Measurements from ENCODE around the gene SYTL3. TPM values are rescaled to one million over a fixed set of nuclear protein-coding genes. Genes with fewer than 3 reads are reported as not detected.
"Not testable (repeated sequence)": the region's sequence is repeated elsewhere in the genome, so short reads cannot be mapped to it uniquely, and the experiment has no call there.

Gene SYTL3
- total RNA-seq, 2 donors from 2014 or later = 9.9 to 12.1 TPM

- Histone ChIP-seq H3K4me1 (replicated peaks) (no peaks in the 10 kb centered on the region), H3K4me3 (no peak overlapping the region), H3K36me3 (peaks cover 5 to 9% of the 10 kb centered on the region in 2 donors), H3K9me3 (no peaks in the 10 kb centered on the region), H3K27ac (no peak overlapping the region), H3K27me3 (replicated peaks; ENCODE audit: insufficient read depth) (no peaks in the 10 kb centered on the region)
- 88% methylated on average over 11 of the region's 11 CpGs for WGBS
- TF ChIP-seq CTCF (IDR thresholded peaks at IDR 0.05) = no peak
- no peak for TF ChIP-seq POLR2A (IDR thresholded peaks at IDR 0.05)
- DNase-seq (ENCODE audit: low spot score) = no peak
- intact Hi-C loops (cut with DNase I) = no loop called here
Measured at GRCh38 chr6:158789115-158789917, 139.5 kb downstream of the SYTL3 start.

- Histone ChIP-seq H3K4me1 (replicated peaks) (no peaks in the 10 kb centered on the region), H3K36me3 (no peaks in the 10 kb centered on the region), H3K27ac (peak overlapping the region in 1 of 2 donors; percentile 7), H3K4me3 (no peak overlapping the region), H3K27me3 (replicated peaks; ENCODE audit: insufficient read depth) (no peaks in the 10 kb centered on the region), H3K9me3 (no peaks in the 10 kb centered on the region)
- DNase-seq (ENCODE audit: low spot score) = no peak
- WGBS = 66% methylated on average over 7 of the region's 7 CpGs
- no peak for TF ChIP-seq POLR2AphosphoS5 (IDR thresholded peaks at IDR 0.05)
- no peak for TF ChIP-seq POLR2A (IDR thresholded peaks at IDR 0.05)
- no peak for TF ChIP-seq CTCF (IDR thresholded peaks at IDR 0.05)
- intact Hi-C loops (cut with DNase I) = loop anchor here (10.0 kb wide), 1 partner anchor 183 kb away; no protein-coding TSS in a partner anchor
Measured at GRCh38 chr6:158791274-158791855, 141.5 kb downstream of the SYTL3 start.

DNA sequence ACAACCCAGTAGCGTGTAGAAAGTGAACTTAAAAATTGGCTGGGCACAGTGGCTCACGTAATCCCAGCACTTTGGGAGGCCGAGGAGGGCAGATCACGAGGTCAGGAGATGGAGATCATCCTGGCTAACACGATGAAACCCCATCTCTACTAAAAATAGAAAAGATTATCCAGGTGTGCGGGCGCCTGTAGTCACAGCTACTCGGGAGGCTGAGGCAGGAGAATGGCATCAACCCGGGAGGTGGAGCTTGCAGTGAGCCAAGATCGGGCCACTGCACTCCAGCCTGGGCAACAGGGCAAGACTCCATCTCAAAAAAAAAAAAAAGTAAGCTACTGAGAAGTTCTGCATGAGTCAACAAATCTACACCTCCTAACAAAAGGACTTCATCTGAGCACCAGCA, 142.7 kb downstream of the SYTL3 start:
- H3K9me3 ChIP-seq; H3K4me3 ChIP-seq; DNase-seq (ENCODE audit: low spot score); H3K27me3 ChIP-seq (replicated peaks; ENCODE audit: insufficient read depth); H3K4me1 ChIP-seq (replicated peaks); H3K36me3 ChIP-seq; H3K27ac ChIP-seq: not testable (repeated sequence)
- intact Hi-C loops (cut with DNase I) = loop anchor here (10.0 kb wide), 1 partner anchor 182 kb away; no protein-coding TSS in a partner anchor
- WGBS = 86% methylated on average over 10 of the region's 10 CpGs

GRCh38 chr6:158793432-158793831, 143.6 kb downstream of the SYTL3 start:
- H3K36me3 ChIP-seq = no peaks in the 10 kb centered on the region
- no peak for DNase-seq (ENCODE audit: low spot score)

More at GRCh38 chr6:158793432-158793831, 143.6 kb downstream of the SYTL3 start:
- Histone ChIP-seq H3K4me3 (no peak overlapping the region), H3K9me3 (no peaks in the 10 kb centered on the region), H3K27ac (no peak overlapping the region), H3K27me3 (replicated peaks; ENCODE audit: insufficient read depth) (no peaks in the 10 kb centered on the region), H3K4me1 (replicated peaks) (peaks cover 2% of the 10 kb centered on the region)
- intact Hi-C loops (cut with DNase I) = loop anchor here (10.0 kb wide), 1 partner anchor 181 kb away; no protein-coding TSS in a partner anchor
- 32% methylated on average over 1 of the region's 1 CpG for WGBS
- TF ChIP-seq POLR2A (IDR thresholded peaks at IDR 0.05) (no peak), CTCF (IDR thresholded peaks at IDR 0.05) (peak in 2 of 4 experiments; percentile 18 to 20)

Measured in prostate gland (tissue), 2 donors.